Lung (tissue), 12 donors: Measurements from ENCODE around the gene MTA3. TPM values are rescaled to one million over a fixed set of nuclear protein-coding genes. Genes with fewer than 3 reads are reported as not detected.
"Not testable (repeated sequence)": the region's sequence is repeated elsewhere in the genome, so short reads cannot be mapped to it uniquely, and the experiment has no call there.

ENCODE experiments used
- ATAC-seq: fragments of 200-7000 bp; cut with Tn5 transposase; one replicate; pipeline ENCODE4 v1.9.1; 2020; ENCODE audit warnings: moderate number of reproducible peaks; ENCODE audit not compliant: insufficient read depth, low FRiP score
- DNase-seq, 3 donors: peaks; one replicate each; pipeline ENCODE4 v3.0.0-alpha.2; 2013 to 2017
- H3K27ac ChIP-seq, 2 donors: one replicate each; pipeline ENCODE4 v1.5.1; 2013; ENCODE audit warnings: mild to moderate bottlenecking in 2 of 2, moderate library complexity in 2 of 2, control low read depth in 1 of 2, inconsistent platforms in 1 of 2, low read depth in 1 of 2, low read length in 1 of 2
- H3K27me3 ChIP-seq, 3 donors: one replicate each; pipeline ENCODE4 v1.5.1; 2013; ENCODE audit warnings: low read length in 2 of 3; ENCODE audit not compliant: control insufficient read depth in 3 of 3, insufficient read depth in 3 of 3
- H3K36me3 ChIP-seq, 4 donors: one replicate each; pipeline ENCODE4 v1.5.1; 2013; ENCODE audit warnings: low read length in 4 of 4, mild to moderate bottlenecking in 1 of 4, moderate library complexity in 1 of 4; ENCODE audit not compliant: control insufficient read depth in 4 of 4, insufficient read depth in 4 of 4
- H3K4me1 ChIP-seq, 5 donors: one replicate each; pipeline ENCODE4 v1.5.1; 2013; ENCODE audit warnings: low read length in 5 of 5, mild to moderate bottlenecking in 2 of 5, moderate library complexity in 1 of 5; ENCODE audit not compliant: control insufficient read depth in 5 of 5, insufficient read depth in 5 of 5
- H3K4me3 ChIP-seq: one replicate; pipeline ENCODE4 v1.5.1; 2013; ENCODE audit warnings: mild to moderate bottlenecking, control low read depth, moderate library complexity
- H3K9ac ChIP-seq, 2 donors: one replicate each; pipeline ENCODE4 v1.5.1; 2013; ENCODE audit warnings: low read length in 2 of 2, control low read depth in 1 of 2; ENCODE audit not compliant: insufficient read depth in 1 of 2
- H3K9me3 ChIP-seq, 4 donors: one replicate each; pipeline ENCODE4 v1.5.1; 2013; ENCODE audit warnings: low read length in 3 of 4, mild to moderate bottlenecking in 1 of 4, moderate library complexity in 1 of 4; ENCODE audit not compliant: control insufficient read depth in 4 of 4, insufficient read depth in 3 of 4
- WGBS, 2 donors: extraction: QIAGEN DNeasy Blood & Tissue Kit; methylation state at CpG; one replicate each; pipeline ENCODE4 v1.1.7; 2013; 5-methylcytosine and 5-hydroxymethylcytosine counted together
- polyA plus RNA-seq, 2 donors: library from polyadenylated mRNA; stranded (reverse); fragments of 200-250 nt; gene quantifications; one replicate each; pipeline ENCODE4 v1.2.1, GENCODE V29; 2013
- total RNA-seq, 2 donors: library from RNA; depleted of rRNA in 1 of 2; stranded (reverse); fragments of >200 nt in 1 of 2; gene quantifications; one replicate each; pipeline ENCODE4 v1.2.1, GENCODE V29; 2014 to 2021
- TF ChIP-seq, protein P1 (sequence below): IDR thresholded peaks from 2 replicates; pipeline ENCODE4 v1.5.1; 2012; ENCODE audit warnings: mild to moderate bottlenecking; ENCODE audit errors: control extremely low read depth, extremely low read depth
- donor health status: control.
- donor health status: control.
- donor health status: Bipolar disorder and iron deficiency.
- donor health status: healthy.
- donor health status: DM: yes; HTN: yes; CAD: no.

MTA3 gene
- total and polyA plus RNA-seq, 4 donors: 9.2 to 65.8 (median 24.4) TPM

DNA sequence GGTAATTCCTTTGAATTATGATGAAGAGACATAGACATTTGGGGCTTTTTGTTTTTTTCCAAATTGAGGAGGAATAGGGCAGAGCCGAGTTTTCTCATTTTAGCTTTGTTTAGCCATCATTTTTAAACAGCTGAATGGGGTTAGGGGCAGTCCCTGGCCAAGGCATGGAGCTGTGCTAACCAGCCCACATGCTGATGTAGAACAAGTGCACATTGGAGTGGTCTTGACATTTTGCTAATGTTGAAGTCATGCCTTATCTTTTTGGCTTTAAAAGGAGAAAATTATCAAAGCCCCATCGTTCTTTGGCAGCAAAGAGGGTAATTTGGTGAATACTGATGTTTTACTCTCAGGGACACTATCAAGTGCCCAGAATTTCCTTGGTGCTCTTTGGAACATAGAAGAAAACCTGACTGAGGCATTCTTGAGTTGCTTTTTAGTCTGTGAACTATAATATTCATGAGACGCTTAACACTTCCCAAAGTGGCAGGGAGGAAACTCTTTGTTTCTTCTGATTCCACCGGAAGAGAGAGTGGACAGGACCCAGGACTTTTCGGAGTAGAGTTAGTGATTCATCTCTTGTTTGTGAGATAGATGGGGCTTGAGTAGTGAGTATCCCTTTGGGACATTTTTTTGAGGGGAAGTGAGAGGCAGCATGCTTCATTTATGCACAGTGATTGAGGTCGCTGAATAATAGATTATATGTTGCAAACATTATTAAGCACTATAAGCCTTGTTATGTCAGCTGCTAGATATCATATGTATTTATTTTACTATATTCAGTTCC lies 45.0 kb downstream of the MTA3 start:
- H3K27ac ChIP-seq: no peak overlapping the region
- 81 to 91% methylated on average over 6 of the region's 6 CpGs for WGBS, 2 donors
- DNase-seq: peak in 2 of 3 donors; percentile 10 to 11
- H3K27me3 ChIP-seq: no peaks in the 10 kb centered on the region
- ATAC-seq: no peak
- peaks cover 0 to 3% (median 2%) of the 10 kb centered on the region in 5 donors for H3K4me1 ChIP-seq
- H3K9me3 ChIP-seq: no peaks in the 10 kb centered on the region
- H3K4me3 ChIP-seq: no peak overlapping the region
- H3K9ac ChIP-seq: no peak overlapping the region
- peaks cover 0 to 11% (median 4%) of the 10 kb centered on the region in 4 donors for H3K36me3 ChIP-seq
- TF ChIP-seq, protein P1, sequence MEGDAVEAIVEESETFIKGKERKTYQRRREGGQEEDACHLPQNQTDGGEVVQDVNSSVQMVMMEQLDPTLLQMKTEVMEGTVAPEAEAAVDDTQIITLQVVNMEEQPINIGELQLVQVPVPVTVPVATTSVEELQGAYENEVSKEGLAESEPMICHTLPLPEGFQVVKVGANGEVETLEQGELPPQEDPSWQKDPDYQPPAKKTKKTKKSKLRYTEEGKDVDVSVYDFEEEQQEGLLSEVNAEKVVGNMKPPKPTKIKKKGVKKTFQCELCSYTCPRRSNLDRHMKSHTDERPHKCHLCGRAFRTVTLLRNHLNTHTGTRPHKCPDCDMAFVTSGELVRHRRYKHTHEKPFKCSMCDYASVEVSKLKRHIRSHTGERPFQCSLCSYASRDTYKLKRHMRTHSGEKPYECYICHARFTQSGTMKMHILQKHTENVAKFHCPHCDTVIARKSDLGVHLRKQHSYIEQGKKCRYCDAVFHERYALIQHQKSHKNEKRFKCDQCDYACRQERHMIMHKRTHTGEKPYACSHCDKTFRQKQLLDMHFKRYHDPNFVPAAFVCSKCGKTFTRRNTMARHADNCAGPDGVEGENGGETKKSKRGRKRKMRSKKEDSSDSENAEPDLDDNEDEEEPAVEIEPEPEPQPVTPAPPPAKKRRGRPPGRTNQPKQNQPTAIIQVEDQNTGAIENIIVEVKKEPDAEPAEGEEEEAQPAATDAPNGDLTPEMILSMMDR: no peak

DNA sequence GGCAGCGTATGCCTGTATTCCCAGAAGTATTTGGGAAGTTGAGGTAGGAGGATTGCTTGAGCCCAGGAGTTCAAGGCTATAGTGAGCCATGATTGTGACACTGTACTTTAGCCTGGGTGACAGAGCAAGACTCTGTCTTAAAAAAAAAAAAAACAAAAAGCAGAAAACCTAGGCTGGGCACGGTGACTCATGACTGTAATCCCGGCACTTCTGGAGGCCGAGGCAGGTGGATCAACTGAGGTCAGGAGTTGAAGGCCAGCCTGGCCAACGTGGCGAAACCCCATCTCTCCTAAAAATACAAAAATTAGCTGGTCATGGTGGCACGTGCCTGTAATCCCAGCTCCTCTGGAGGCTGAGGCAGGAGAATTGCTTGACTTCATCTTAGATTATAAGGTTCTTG lies 46.4 kb downstream of the MTA3 start:
- DNase-seq (no peak), ATAC-seq (no peak)
- Histone ChIP-seq H3K36me3 (peaks cover 0 to 16% (median 3%) of the 10 kb centered on the region in 4 donors), H3K4me1 (peaks cover 0 to 3% (median 2%) of the 10 kb centered on the region in 5 donors), H3K9me3 (no peaks in the 10 kb centered on the region), H3K9ac (no peak overlapping the region), H3K27ac (no peak overlapping the region), H3K4me3 (no peak overlapping the region), H3K27me3 (no peaks in the 10 kb centered on the region)
- TF ChIP-seq, protein P1: no peak
- 96 to 98% methylated on average over 7 of the region's 7 CpGs for WGBS, 2 donors

DNA sequence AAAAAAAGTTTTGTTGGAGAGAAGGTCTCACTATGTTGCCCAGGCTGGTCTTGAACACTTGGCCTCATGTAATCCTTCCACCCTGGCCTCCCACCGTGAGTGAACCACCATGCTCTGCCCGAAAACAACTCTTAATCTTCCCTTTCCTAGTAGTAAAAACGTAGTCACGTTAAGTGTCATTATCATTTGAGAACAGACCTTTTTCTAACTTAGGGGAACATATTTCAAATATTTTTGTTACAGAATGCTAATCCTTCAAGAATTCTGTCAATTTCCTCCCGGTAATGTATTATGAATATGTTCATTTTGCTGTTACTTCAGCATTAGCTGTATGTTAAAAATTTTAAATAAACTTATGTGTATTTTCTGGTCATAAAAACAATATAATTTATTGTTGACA lies 49.7 kb downstream of the MTA3 start:
- H3K36me3 ChIP-seq: peaks cover 0 to 15% (median 1%) of the 10 kb centered on the region in 4 donors
- H3K9me3 ChIP-seq: no peaks in the 10 kb centered on the region
- ATAC-seq (no peak), DNase-seq (no peak)
- no peak overlapping the region for H3K9ac ChIP-seq
- peaks cover 0 to 2% (median 0%) of the 10 kb centered on the region in 5 donors for H3K4me1 ChIP-seq
- TF ChIP-seq, protein P1: no peak
- WGBS, 2 donors: 91% methylated on average over 5 of the region's 5 CpGs
- no peak overlapping the region for H3K27ac ChIP-seq
- H3K27me3 ChIP-seq: no peaks in the 10 kb centered on the region
- no peak overlapping the region for H3K4me3 ChIP-seq

DNA sequence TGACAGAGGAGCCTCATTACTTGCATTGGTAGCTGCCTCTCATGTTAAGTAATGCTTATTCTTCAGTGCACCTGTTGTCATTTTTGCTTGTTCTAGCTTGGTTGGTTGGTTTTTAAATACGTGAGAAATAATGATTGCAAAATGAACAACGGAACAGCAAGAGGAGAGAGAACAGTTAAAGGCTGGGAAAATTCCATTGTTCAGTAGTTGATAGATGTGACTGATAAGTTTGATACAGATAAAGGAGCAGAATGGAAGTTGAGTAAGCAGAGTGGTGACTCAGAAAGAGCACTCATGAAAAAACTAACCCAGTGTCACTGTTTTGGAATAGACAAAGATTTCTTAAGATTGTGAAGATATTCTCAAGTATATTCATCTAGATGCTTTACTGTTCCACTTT lies 50.5 kb downstream of the MTA3 start:
- Histone ChIP-seq H3K4me1 (no peaks in the 10 kb centered on the region), H3K27me3 (no peaks in the 10 kb centered on the region), H3K9ac (no peak overlapping the region), H3K27ac (no peak overlapping the region), H3K4me3 (no peak overlapping the region), H3K9me3 (no peaks in the 10 kb centered on the region), H3K36me3 (peaks cover 0 to 15% (median 1%) of the 10 kb centered on the region in 4 donors)
- TF ChIP-seq, protein P1: no peak
- 68 to 73% methylated on average over 2 of the region's 2 CpGs for WGBS, 2 donors
- ATAC-seq (no peak), DNase-seq (no peak)

DNA sequence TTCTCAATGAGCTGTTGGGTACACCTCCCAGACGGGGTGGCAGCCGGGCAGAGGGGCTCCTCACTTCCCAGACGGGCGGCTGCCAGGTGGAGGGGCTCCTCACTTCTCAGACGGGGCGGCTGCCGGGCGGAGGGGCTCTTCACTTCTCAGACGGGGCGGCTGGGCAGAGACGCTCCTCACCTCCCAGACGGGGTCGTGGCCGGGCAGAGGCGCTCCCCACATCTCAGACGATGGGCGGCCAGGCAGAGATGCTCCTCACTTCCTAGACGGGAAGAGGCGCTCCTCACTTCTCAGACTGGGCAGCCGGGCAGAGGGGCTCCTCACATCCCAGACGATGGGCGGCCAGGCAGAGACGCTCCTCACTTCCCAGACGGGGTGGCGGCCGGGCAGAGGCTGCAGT lies 53.2 kb downstream of the MTA3 start:
- not testable (repeated sequence) for DNase-seq, H3K9me3 ChIP-seq, H3K9ac ChIP-seq, H3K4me1 ChIP-seq, H3K4me3 ChIP-seq, H3K27me3 ChIP-seq, H3K27ac ChIP-seq, ATAC-seq
- WGBS, 2 donors: 97 to 100% methylated on average over 18 of the region's 26 CpGs
- peaks cover 0 to 15% (median 0%) of the 10 kb centered on the region in 4 donors for H3K36me3 ChIP-seq
